ENCODE measurements around the gene TSPYL6. TPM values are rescaled to one million over a fixed set of nuclear protein-coding genes. Genes with fewer than 3 reads are reported as not detected.

Gene TSPYL6
- total RNA-seq, 4 donors from 2014 or later, result not detected

GRCh38 chr2:54228945-54229344 is 27.1 kb downstream of the TSPYL6 start:
- Histone ChIP-seq H3K4me3 (no peak overlapping the region), H3K27ac (no peak overlapping the region), H3K9me3 (no peaks in the 10 kb centered on the region), H3K36me3 (no peaks in the 10 kb centered on the region), H3K4me1 (no peaks in the 10 kb centered on the region), H3K27me3 (no peaks in the 10 kb centered on the region)
- DNase-seq, result no peak
- TF ChIP-seq, protein P1, sequence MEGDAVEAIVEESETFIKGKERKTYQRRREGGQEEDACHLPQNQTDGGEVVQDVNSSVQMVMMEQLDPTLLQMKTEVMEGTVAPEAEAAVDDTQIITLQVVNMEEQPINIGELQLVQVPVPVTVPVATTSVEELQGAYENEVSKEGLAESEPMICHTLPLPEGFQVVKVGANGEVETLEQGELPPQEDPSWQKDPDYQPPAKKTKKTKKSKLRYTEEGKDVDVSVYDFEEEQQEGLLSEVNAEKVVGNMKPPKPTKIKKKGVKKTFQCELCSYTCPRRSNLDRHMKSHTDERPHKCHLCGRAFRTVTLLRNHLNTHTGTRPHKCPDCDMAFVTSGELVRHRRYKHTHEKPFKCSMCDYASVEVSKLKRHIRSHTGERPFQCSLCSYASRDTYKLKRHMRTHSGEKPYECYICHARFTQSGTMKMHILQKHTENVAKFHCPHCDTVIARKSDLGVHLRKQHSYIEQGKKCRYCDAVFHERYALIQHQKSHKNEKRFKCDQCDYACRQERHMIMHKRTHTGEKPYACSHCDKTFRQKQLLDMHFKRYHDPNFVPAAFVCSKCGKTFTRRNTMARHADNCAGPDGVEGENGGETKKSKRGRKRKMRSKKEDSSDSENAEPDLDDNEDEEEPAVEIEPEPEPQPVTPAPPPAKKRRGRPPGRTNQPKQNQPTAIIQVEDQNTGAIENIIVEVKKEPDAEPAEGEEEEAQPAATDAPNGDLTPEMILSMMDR (IDR thresholded peaks at IDR 0.05), result no peak
- no peak for TF ChIP-seq POLR2A (IDR thresholded peaks at IDR 0.05)
- intact Hi-C loops (cut with DNase I), result no loop called here
- 87 to 89% methylated on average over 2 of the region's 2 CpGs for WGBS, 2 donors

DNA sequence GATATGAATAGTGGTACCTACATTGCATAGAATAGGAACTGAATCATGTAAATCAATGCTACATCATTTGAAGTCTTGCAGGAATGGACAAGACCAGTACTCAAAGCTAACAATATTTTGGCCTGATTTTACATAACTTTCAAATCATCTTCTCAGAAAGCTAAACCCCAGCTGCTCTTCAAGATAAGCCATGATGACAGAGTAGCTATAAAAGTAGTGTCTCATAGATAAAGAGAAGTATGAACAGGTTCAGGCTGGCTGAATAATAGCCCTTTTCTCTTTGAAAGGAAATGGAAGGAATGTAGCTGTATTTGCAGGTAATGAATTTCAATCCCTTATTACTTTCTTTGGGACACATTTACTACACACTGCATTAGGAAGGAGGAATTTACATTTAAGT is 28.2 kb downstream of the TSPYL6 start:
- TF ChIP-seq, protein P1 (IDR thresholded peaks at IDR 0.05), result no peak
- no peak for TF ChIP-seq POLR2A (IDR thresholded peaks at IDR 0.05)
- Histone ChIP-seq H3K4me3 (no peak overlapping the region), H3K9me3 (no peaks in the 10 kb centered on the region), H3K27me3 (no peaks in the 10 kb centered on the region), H3K27ac (no peak overlapping the region), H3K36me3 (no peaks in the 10 kb centered on the region), H3K4me1 (no peaks in the 10 kb centered on the region)
- no peak for DNase-seq
- intact Hi-C loops (cut with DNase I), result no loop called here

- DNase-seq, result no peak
These were observed 29.8 kb downstream of the TSPYL6 start for GRCh38 chr2:54226260-54226659.

GRCh38 chr2:54224997-54225396 is 31.0 kb downstream of the TSPYL6 start:
- Histone ChIP-seq H3K9me3 (no peaks in the 10 kb centered on the region), H3K4me1 (no peaks in the 10 kb centered on the region), H3K27ac (no peak overlapping the region), H3K4me3 (no peak overlapping the region), H3K27me3 (no peaks in the 10 kb centered on the region), H3K36me3 (no peaks in the 10 kb centered on the region)
- no peak for DNase-seq
- WGBS, 2 donors, result 83 to 90% methylated on average over 2 of the region's 2 CpGs
- intact Hi-C loops (cut with DNase I), result no loop called here
- TF ChIP-seq POLR2A (IDR thresholded peaks at IDR 0.05), result no peak
- TF ChIP-seq, protein P1 (IDR thresholded peaks at IDR 0.05), result no peak

More at GRCh38 chr2:54226260-54226659, 29.8 kb downstream of the TSPYL6 start:
- H3K36me3 ChIP-seq, result no peaks in the 10 kb centered on the region
- TF ChIP-seq, protein P1 (IDR thresholded peaks at IDR 0.05), result no peak
- no peak for TF ChIP-seq POLR2A (IDR thresholded peaks at IDR 0.05)
- no peaks in the 10 kb centered on the region for H3K27me3 ChIP-seq
- no peak overlapping the region for H3K4me3 ChIP-seq
- intact Hi-C loops (cut with DNase I), result no loop called here
- 82 to 90% methylated on average over 2 of the region's 2 CpGs for WGBS, 2 donors
- no peaks in the 10 kb centered on the region for H3K9me3 ChIP-seq
- H3K4me1 ChIP-seq, result no peaks in the 10 kb centered on the region
- H3K27ac ChIP-seq, result no peak overlapping the region

DNA sequence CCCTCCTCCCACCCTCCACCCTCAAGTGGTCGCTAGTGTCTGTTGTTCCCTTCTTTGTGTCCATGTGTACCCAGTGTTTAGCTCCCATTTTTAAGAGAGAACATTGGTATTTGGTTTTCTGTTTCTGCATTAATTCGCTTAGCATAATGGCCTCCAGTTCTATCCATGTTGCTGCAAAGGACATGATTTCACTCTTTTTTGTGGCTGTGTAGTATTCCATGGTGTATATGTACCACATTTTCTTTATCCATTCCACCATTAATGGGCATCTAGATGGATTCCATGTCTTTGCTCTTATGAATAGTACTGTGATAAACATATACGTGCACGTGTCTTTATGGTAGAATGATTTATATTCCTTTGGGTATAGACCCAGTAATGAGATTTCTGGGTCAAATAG is 42.9 kb downstream of the TSPYL6 start:
- no peak for DNase-seq
- Histone ChIP-seq H3K9me3 (peaks cover 0 to 4% (median 0%) of the 10 kb centered on the region in 3 donors), H3K4me3 (no peak overlapping the region), H3K4me1 (peaks cover 0 to 16% (median 0%) of the 10 kb centered on the region in 3 donors), H3K27ac (no peak overlapping the region), H3K36me3 (no peaks in the 10 kb centered on the region), H3K27me3 (no peaks in the 10 kb centered on the region)
- TF ChIP-seq, protein P1 (IDR thresholded peaks at IDR 0.05), result no peak
- no peak for TF ChIP-seq POLR2A (IDR thresholded peaks at IDR 0.05)
- 86 to 95% methylated on average over 4 of the region's 4 CpGs for WGBS, 2 donors
- intact Hi-C loops (cut with DNase I), result no loop called here
